T1000 (cell line): ENCODE results near the gene SLC10A7.

ENCODE experiments used
- DNase-seq: peaks from one replicate; lab custom pipeline; 2025; ENCODE audit warnings: mixed read lengths; lab: John Stamatoyannopoulos, UW

Gene SLC10A7

GRCh38 chr4:146495269-146495668 lies 26.5 kb downstream of the SLC10A7 start:
- no peak for DNase-seq

- no peak for DNase-seq
These were observed 27.6 kb downstream of the SLC10A7 start for GRCh38 chr4:146494143-146494542.

GRCh38 chr4:146490106-146490505 lies 31.6 kb downstream of the SLC10A7 start:
- no peak for DNase-seq

GRCh38 chr4:146488495-146489174 lies 33.1 kb downstream of the SLC10A7 start:
- no peak for DNase-seq

- no peak for DNase-seq
These were observed 35.2 kb downstream of the SLC10A7 start for GRCh38 chr4:146486565-146486964.

- no peak for DNase-seq
These were observed 35.8 kb downstream of the SLC10A7 start for GRCh38 chr4:146485968-146486367.

GRCh38 chr4:146482788-146483187 lies 39.0 kb downstream of the SLC10A7 start:
- DNase-seq, result no peak

- no peak for DNase-seq
These were observed 40.5 kb downstream of the SLC10A7 start for GRCh38 chr4:146481246-146481645.

GRCh38 chr4:146478009-146478408 lies 43.7 kb downstream of the SLC10A7 start:
- DNase-seq, result no peak

GRCh38 chr4:146477054-146477453 lies 44.7 kb downstream of the SLC10A7 start:
- DNase-seq, result no peak

- no peak for DNase-seq
These were observed 49.3 kb downstream of the SLC10A7 start for GRCh38 chr4:146472404-146472803.

- no peak for DNase-seq
These were observed 51.1 kb downstream of the SLC10A7 start for GRCh38 chr4:146470604-146471003.

GRCh38 chr4:146469022-146469421 lies 52.7 kb downstream of the SLC10A7 start:
- no peak for DNase-seq

GRCh38 chr4:146465628-146466027 lies 56.1 kb downstream of the SLC10A7 start:
- DNase-seq, result no peak

GRCh38 chr4:146462251-146462650 lies 59.5 kb downstream of the SLC10A7 start:
- DNase-seq, result no peak

- no peak for DNase-seq
These were observed 63.1 kb downstream of the SLC10A7 start for GRCh38 chr4:146458594-146458993.

GRCh38 chr4:146456681-146457080 lies 65.1 kb downstream of the SLC10A7 start:
- DNase-seq, result no peak

GRCh38 chr4:146453181-146453807 lies 68.4 kb downstream of the SLC10A7 start:
- no peak for DNase-seq

GRCh38 chr4:146450524-146450923 lies 71.2 kb downstream of the SLC10A7 start:
- DNase-seq, result no peak

- DNase-seq, result no peak
These were observed 75.2 kb downstream of the SLC10A7 start for GRCh38 chr4:146446555-146446954.

- DNase-seq, result no peak
These were observed 76.3 kb downstream of the SLC10A7 start for GRCh38 chr4:146445198-146446150.

- no peak for DNase-seq
These were observed 78.2 kb downstream of the SLC10A7 start for GRCh38 chr4:146443525-146443924.

GRCh38 chr4:146442801-146443200 lies 78.9 kb downstream of the SLC10A7 start:
- no peak for DNase-seq
